B cell (primary cell): ENCODE measurements around the gene MED25.

Source experiments
- CTCF ChIP-seq: fragments of 200-600 bp; IDR thresholded peaks from one replicate; pipeline ENCODE4 v1.8.0; 2022; ENCODE audit warnings: antibody characterized with exemption, mild to moderate bottlenecking
- EZH2 ChIP-seq: IDR thresholded peaks from 2 replicates; pipeline ENCODE4 v1.6.1; 2012; ENCODE audit warnings: borderline replicate concordance, low read depth, mild to moderate bottlenecking, moderate library complexity, low read length; ENCODE audit not compliant: insufficient read depth, poor library complexity, severe bottlenecking

GRCh38 chr19:49863935-49864320 is 45.8 kb downstream of the MED25 start:
- TF ChIP-seq CTCF = no peak
- no peak for TF ChIP-seq EZH2
